ENCODE measurements around the gene DNAJB12.
"Not testable (repeated sequence)": the region's sequence is repeated elsewhere in the genome, so short reads cannot be mapped to it uniquely, and the experiment has no call there.

DNA sequence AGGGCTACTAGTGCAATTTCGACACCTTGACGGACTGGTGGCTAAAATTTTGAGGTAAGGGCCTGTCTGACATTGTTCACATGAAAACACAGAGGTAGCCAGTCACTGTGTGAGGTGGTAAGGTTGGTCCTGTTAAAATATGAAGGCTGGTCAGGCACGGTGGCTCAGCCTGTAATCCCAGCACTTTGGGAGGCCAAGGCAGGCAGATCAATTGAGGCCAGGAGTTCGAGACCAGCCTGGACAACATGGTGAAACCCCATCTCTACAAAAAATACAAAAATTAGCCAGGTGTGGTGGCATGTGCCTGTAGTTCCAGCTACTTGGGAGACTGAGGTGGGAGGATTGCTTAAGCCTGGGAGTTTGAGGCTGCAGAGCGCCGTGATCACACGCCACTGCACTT, 47.0 kb downstream of the DNAJB12 start:
- TF ChIP-seq POLR2A (IDR thresholded peaks at IDR 0.05); CTCF (IDR thresholded peaks at IDR 0.05); POLR2AphosphoS5 (IDR thresholded peaks at IDR 0.05; ENCODE audit: insufficient read depth in 1 of 2, low read depth in 1 of 2): not testable (repeated sequence)

All from vagina (tissue), 2 donors.